MM.1S (cell line): Measurements from ENCODE around the gene RNF180.

ENCODE experiments used
- DNase-seq: peaks from one replicate; pipeline ENCODE4 v3.0.0-alpha.2; 2015
- H2AFZ ChIP-seq: fragments of 300-600 bp; sonication (generic); 2 replicates; pipeline ENCODE4 v1.6.0; 2016; ENCODE audit warnings: antibody characterized with exemption, low read length
- H3F3A ChIP-seq: fragments of 300-600 bp; sonication (generic); 2 replicates; pipeline ENCODE4 v1.6.1; 2016; ENCODE audit warnings: mild to moderate bottlenecking, antibody characterized with exemption, low read length, moderate library complexity, mixed read lengths; ENCODE audit not compliant: insufficient read depth
- H3K27ac ChIP-seq: fragments of 300-600 bp; sonication (generic); 2 replicates; pipeline ENCODE4 v1.5.1; 2016; ENCODE audit warnings: mild to moderate bottlenecking, low read length
- H3K27me3 ChIP-seq: fragments of 300-600 bp; sonication (generic); replicated peaks from 2 replicates; pipeline ENCODE4 v1.6.0; 2016; ENCODE audit warnings: low read length; ENCODE audit not compliant: insufficient read depth
- H3K36me3 ChIP-seq: fragments of 300-600 bp; sonication (generic); replicated peaks from 2 replicates; pipeline ENCODE4 v1.6.1; 2016; ENCODE audit warnings: mild to moderate bottlenecking, low read length, mixed read lengths; ENCODE audit not compliant: insufficient read depth
- H3K4me1 ChIP-seq: fragments of 300-600 bp; sonication (generic); 2 replicates; pipeline ENCODE4 v1.6.1; 2016; ENCODE audit warnings: low read length, mixed read lengths
- H3K4me2 ChIP-seq: fragments of 300-600 bp; sonication (generic); 2 replicates; pipeline ENCODE4 v1.6.0; 2016; ENCODE audit warnings: low read depth, low read length
- H3K4me3 ChIP-seq: fragments of 300-600 bp; sonication (generic); 2 replicates; pipeline ENCODE4 v1.5.1; 2016; ENCODE audit warnings: low read length, mixed read lengths
- H3K79me2 ChIP-seq: fragments of 300-600 bp; sonication (generic); 2 replicates; pipeline ENCODE4 v1.6.1; 2016; ENCODE audit warnings: mixed run types, low read length, mixed read lengths
- H3K9ac ChIP-seq: fragments of 300-600 bp; sonication (generic); 2 replicates; pipeline ENCODE4 v1.6.1; 2016; ENCODE audit warnings: low read length, mixed read lengths
- H3K9me2 ChIP-seq: fragments of 300-600 bp; sonication (generic); replicated peaks from 2 replicates; pipeline ENCODE4 v1.6.1; 2016; ENCODE audit warnings: mild to moderate bottlenecking, low read length, mixed read lengths; ENCODE audit not compliant: insufficient read depth
- H3K9me3 ChIP-seq: fragments of 300-600 bp; sonication (generic); replicated peaks from 2 replicates; pipeline ENCODE4 v1.6.1; 2016; ENCODE audit warnings: mild to moderate bottlenecking, low read length, mixed read lengths; ENCODE audit not compliant: insufficient read depth
- H4K20me1 ChIP-seq: fragments of 300-600 bp; sonication (generic); 2 replicates; pipeline ENCODE4 v1.6.1; 2016; ENCODE audit warnings: mild to moderate bottlenecking, low read length, moderate library complexity, mixed read lengths; ENCODE audit not compliant: insufficient read depth
- CTCF ChIP-seq: fragments of 300-600 bp; sonication (generic); IDR thresholded peaks from 2 replicates; pipeline ENCODE4 v1.5.1; 2016; ENCODE audit warnings: antibody characterized with exemption, low read length, mixed read lengths
- EZH2 ChIP-seq: fragments of 300-600 bp; sonication (generic); optimal IDR thresholded peaks from 2 replicates; pipeline ENCODE3; 2017; ENCODE audit warnings: low read depth, mild to moderate bottlenecking, antibody characterized with exemption, low read length, mixed read lengths
- EZH2phosphoT487 ChIP-seq: fragments of 300-600 bp; sonication (generic); IDR thresholded peaks from 2 replicates; pipeline ENCODE4 v1.6.1; 2018; ENCODE audit warnings: antibody characterized with exemption, low read length

Gene RNF180

GRCh38 chr5:64333886-64334285, 168.2 kb downstream of the RNF180 start:
- no peaks in the 10 kb centered on the region for H4K20me1 ChIP-seq
- H3K4me3 ChIP-seq: no peak overlapping the region
- no peaks in the 10 kb centered on the region for H3K79me2 ChIP-seq
- TF ChIP-seq EZH2phosphoT487 (no peak), EZH2 (no peak)
- H3K27ac ChIP-seq: no peak overlapping the region
- no peaks in the 10 kb centered on the region for H3K36me3 ChIP-seq
- no peak overlapping the region for H3K4me2 ChIP-seq
- H3F3A ChIP-seq: no peaks in the 10 kb centered on the region
- no peaks in the 10 kb centered on the region for H3K9me2 ChIP-seq
- no peak overlapping the region for H3K9ac ChIP-seq
- no peak for DNase-seq
- H2AFZ ChIP-seq: no peak overlapping the region
- H3K27me3 ChIP-seq: no peaks in the 10 kb centered on the region
- no peaks in the 10 kb centered on the region for H3K9me3 ChIP-seq
- H3K4me1 ChIP-seq: no peaks in the 10 kb centered on the region

- Histone ChIP-seq H3K27ac (no peak overlapping the region), H3K79me2 (no peaks in the 10 kb centered on the region), H4K20me1 (no peaks in the 10 kb centered on the region), H3K4me1 (no peaks in the 10 kb centered on the region), H3K4me2 (no peak overlapping the region), H3K9ac (no peak overlapping the region), H3K9me3 (no peaks in the 10 kb centered on the region), H3K9me2 (no peaks in the 10 kb centered on the region), H2AFZ (no peak overlapping the region), H3K4me3 (no peak overlapping the region), H3F3A (no peaks in the 10 kb centered on the region), H3K36me3 (no peaks in the 10 kb centered on the region), H3K27me3 (no peaks in the 10 kb centered on the region)
- no peak for TF ChIP-seq EZH2phosphoT487
- no peak for TF ChIP-seq CTCF
- TF ChIP-seq EZH2: no peak
- no peak for DNase-seq
These were observed 174.1 kb downstream of the RNF180 start for GRCh38 chr5:64339769-64340168.

GRCh38 chr5:64340293-64340692, 174.7 kb downstream of the RNF180 start:
- Histone ChIP-seq H3K9ac (no peak overlapping the region), H3K9me3 (no peaks in the 10 kb centered on the region)

More at GRCh38 chr5:64340293-64340692, 174.7 kb downstream of the RNF180 start:
- no peak for TF ChIP-seq CTCF
- no peak for TF ChIP-seq EZH2
- TF ChIP-seq EZH2phosphoT487: no peak
- Histone ChIP-seq H3K27me3 (no peaks in the 10 kb centered on the region), H3K4me2 (no peak overlapping the region), H2AFZ (no peak overlapping the region), H3K27ac (no peak overlapping the region), H3K79me2 (no peaks in the 10 kb centered on the region), H3K4me3 (no peak overlapping the region), H4K20me1 (no peaks in the 10 kb centered on the region), H3K36me3 (no peaks in the 10 kb centered on the region), H3K9me2 (no peaks in the 10 kb centered on the region), H3K4me1 (no peaks in the 10 kb centered on the region), H3F3A (no peaks in the 10 kb centered on the region)
- DNase-seq: no peak
